ENCODE measurements around the gene FARP2. TPM values are rescaled to one million over a fixed set of nuclear protein-coding genes. Genes with fewer than 3 reads are reported as not detected.

The FARP2 gene
- total and polyA plus RNA-seq, 10 of the 15 experiments (the other 5 are each of a cell fraction or from before 2014, with no cell fraction given) = 5.5 to 67.5 (median 36.8) TPM

DNA sequence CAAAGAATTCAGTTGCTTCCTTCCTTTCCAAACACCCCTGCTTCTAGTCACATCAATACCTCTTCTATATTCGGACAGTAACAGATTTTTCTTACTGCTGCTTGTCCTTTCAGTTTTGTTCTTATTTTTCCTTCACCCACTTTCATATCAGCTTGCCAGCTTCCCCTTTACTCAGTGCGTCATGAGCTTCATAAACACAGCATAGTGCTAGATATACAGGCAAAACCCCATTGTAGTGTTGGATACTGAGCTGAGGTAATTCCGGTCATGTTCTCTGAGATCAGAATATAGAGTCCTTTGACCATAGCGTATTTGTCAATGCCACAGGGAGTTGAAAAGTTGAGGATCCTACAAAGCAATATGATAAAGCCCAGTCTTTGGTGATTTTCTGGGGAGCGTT, 2.4 kb downstream of the FARP2 start (continued):
- TF ChIP-seq, protein P1, sequence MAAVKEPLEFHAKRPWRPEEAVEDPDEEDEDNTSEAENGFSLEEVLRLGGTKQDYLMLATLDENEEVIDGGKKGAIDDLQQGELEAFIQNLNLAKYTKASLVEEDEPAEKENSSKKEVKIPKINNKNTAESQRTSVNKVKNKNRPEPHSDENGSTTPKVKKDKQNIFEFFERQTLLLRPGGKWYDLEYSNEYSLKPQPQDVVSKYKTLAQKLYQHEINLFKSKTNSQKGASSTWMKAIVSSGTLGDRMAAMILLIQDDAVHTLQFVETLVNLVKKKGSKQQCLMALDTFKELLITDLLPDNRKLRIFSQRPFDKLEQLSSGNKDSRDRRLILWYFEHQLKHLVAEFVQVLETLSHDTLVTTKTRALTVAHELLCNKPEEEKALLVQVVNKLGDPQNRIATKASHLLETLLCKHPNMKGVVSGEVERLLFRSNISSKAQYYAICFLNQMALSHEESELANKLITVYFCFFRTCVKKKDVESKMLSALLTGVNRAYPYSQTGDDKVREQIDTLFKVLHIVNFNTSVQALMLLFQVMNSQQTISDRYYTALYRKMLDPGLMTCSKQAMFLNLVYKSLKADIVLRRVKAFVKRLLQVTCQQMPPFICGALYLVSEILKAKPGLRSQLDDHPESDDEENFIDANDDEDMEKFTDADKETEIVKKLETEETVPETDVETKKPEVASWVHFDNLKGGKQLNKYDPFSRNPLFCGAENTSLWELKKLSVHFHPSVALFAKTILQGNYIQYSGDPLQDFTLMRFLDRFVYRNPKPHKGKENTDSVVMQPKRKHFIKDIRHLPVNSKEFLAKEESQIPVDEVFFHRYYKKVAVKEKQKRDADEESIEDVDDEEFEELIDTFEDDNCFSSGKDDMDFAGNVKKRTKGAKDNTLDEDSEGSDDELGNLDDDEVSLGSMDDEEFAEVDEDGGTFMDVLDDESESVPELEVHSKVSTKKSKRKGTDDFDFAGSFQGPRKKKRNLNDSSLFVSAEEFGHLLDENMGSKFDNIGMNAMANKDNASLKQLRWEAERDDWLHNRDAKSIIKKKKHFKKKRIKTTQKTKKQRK (IDR thresholded peaks at IDR 0.05; ENCODE audit: low read depth, low read length) = no peak
- TF ChIP-seq HDAC6 (IDR thresholded peaks at IDR 0.05; ENCODE audit: unreplicated experiment) (no peak), ZZZ3 (IDR thresholded peaks at IDR 0.05; ENCODE audit: control insufficient read depth, insufficient read length, low read depth) (no peak), MEF2B (IDR thresholded peaks at IDR 0.05; ENCODE audit: partially characterized antibody, poor library complexity, severe bottlenecking) (peak; percentile 52), RBBP5 (conservative IDR thresholded peaks at IDR 0.05) (no peak), ASH2L (IDR thresholded peaks at IDR 0.05; ENCODE audit: borderline replicate concordance, low read depth) (no peak), EP300 (IDR thresholded peaks at IDR 0.05; ENCODE audit: borderline replicate concordance in 1 of 2, control insufficient read depth in 1 of 2, low read depth in 2 of 2, low read length in 2 of 2) (peak in 1 of 2 experiments; percentile 74; a peak in 2 of 4 replicates), POLR2AphosphoS5 (IDR thresholded peaks at IDR 0.05; ENCODE audit: low read length) (0 out of 2 replicates have a peak, but pooled peaks have one; percentile 44), YBX1 (IDR thresholded peaks at IDR 0.05) (no peak), JUNB (IDR thresholded peaks at IDR 0.05) (peak; percentile 76), SPI1 (IDR thresholded peaks at IDR 0.05; ENCODE audit: borderline replicate concordance, insufficient read depth, low read depth, low read length) (peak; percentile 59; the same call in 1 of the 2 replicates), GATAD2B (conservative IDR thresholded peaks at IDR 0.05; ENCODE audit: low read depth) (no peak), KDM1A (IDR thresholded peaks at IDR 0.05; ENCODE audit: borderline replicate concordance) (no peak), NFYA (IDR thresholded peaks at IDR 0.05; ENCODE audit: borderline replicate concordance, low read depth, low read length) (no peak), CBX3 (IDR thresholded peaks at IDR 0.05; ENCODE audit: borderline replicate concordance, low read depth) (no peak), NR2C1 (IDR thresholded peaks at IDR 0.05) (no peak), NBN (IDR thresholded peaks at IDR 0.05) (peak; percentile 89), JUND (IDR thresholded peaks at IDR 0.05; ENCODE audit: low read depth, low read length) (peak; percentile 57; the same call in 1 of the 2 replicates), SREBF2 (IDR thresholded peaks at IDR 0.05; ENCODE audit: low read length) (no peak)
- TF ChIP-seq, protein P2, sequence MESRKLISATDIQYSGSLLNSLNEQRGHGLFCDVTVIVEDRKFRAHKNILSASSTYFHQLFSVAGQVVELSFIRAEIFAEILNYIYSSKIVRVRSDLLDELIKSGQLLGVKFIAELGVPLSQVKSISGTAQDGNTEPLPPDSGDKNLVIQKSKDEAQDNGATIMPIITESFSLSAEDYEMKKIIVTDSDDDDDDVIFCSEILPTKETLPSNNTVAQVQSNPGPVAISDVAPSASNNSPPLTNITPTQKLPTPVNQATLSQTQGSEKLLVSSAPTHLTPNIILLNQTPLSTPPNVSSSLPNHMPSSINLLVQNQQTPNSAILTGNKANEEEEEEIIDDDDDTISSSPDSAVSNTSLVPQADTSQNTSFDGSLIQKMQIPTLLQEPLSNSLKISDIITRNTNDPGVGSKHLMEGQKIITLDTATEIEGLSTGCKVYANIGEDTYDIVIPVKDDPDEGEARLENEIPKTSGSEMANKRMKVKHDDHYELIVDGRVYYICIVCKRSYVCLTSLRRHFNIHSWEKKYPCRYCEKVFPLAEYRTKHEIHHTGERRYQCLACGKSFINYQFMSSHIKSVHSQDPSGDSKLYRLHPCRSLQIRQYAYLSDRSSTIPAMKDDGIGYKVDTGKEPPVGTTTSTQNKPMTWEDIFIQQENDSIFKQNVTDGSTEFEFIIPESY (IDR thresholded peaks at IDR 0.05) = no peak
- TF ChIP-seq, protein P3, sequence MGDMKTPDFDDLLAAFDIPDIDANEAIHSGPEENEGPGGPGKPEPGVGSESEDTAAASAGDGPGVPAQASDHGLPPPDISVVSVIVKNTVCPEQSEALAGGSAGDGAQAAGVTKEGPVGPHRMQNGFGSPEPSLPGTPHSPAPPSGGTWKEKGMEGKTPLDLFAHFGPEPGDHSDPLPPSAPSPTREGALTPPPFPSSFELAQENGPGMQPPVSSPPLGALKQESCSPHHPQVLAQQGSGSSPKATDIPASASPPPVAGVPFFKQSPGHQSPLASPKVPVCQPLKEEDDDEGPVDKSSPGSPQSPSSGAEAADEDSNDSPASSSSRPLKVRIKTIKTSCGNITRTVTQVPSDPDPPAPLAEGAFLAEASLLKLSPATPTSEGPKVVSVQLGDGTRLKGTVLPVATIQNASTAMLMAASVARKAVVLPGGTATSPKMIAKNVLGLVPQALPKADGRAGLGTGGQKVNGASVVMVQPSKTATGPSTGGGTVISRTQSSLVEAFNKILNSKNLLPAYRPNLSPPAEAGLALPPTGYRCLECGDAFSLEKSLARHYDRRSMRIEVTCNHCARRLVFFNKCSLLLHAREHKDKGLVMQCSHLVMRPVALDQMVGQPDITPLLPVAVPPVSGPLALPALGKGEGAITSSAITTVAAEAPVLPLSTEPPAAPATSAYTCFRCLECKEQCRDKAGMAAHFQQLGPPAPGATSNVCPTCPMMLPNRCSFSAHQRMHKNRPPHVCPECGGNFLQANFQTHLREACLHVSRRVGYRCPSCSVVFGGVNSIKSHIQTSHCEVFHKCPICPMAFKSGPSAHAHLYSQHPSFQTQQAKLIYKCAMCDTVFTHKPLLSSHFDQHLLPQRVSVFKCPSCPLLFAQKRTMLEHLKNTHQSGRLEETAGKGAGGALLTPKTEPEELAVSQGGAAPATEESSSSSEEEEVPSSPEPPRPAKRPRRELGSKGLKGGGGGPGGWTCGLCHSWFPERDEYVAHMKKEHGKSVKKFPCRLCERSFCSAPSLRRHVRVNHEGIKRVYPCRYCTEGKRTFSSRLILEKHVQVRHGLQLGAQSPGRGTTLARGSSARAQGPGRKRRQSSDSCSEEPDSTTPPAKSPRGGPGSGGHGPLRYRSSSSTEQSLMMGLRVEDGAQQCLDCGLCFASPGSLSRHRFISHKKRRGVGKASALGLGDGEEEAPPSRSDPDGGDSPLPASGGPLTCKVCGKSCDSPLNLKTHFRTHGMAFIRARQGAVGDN (IDR thresholded peaks at IDR 0.05) = peak; percentile 91
- TF ChIP-seq, protein P4, sequence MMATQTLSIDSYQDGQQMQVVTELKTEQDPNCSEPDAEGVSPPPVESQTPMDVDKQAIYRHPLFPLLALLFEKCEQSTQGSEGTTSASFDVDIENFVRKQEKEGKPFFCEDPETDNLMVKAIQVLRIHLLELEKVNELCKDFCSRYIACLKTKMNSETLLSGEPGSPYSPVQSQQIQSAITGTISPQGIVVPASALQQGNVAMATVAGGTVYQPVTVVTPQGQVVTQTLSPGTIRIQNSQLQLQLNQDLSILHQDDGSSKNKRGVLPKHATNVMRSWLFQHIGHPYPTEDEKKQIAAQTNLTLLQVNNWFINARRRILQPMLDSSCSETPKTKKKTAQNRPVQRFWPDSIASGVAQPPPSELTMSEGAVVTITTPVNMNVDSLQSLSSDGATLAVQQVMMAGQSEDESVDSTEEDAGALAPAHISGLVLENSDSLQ (IDR thresholded peaks at IDR 0.05) = peak; percentile 64

Measured in GM12878 (cell line).